Measurements from ENCODE around the gene MZT2B.
"Not testable (repeated sequence)": the region's sequence is repeated elsewhere in the genome, so short reads cannot be mapped to it uniquely, and the experiment has no call there.

GRCh38 chr2:130220505-130220904 lies 38.4 kb downstream of the MZT2B start:
- TF ChIP-seq CTCF (IDR thresholded peaks at IDR 0.05); EZH2 (IDR thresholded peaks at IDR 0.05; ENCODE audit: borderline replicate concordance, insufficient read depth, low read depth, low read length, poor library complexity, severe bottlenecking): not testable (repeated sequence)
